Endothelial cell of umbilical vein (primary cell): ENCODE data around the gene FRMD4A. TPM values are rescaled to one million over a fixed set of nuclear protein-coding genes. Genes with fewer than 3 reads are reported as not detected.

Experiments used
- BruUV-seq: library from RNA; stranded (reverse); fragments of 400-500 nt; replicated peaks from 2 replicates; lab custom pipeline; 2021; lab: Mats Ljungman, UMichigan
- CTCF ChIA-PET: fragments of 300-600, 350-600 bp; sonication (Branson Sonifier 250); formaldehyde crosslinking; loops from one replicate; lab custom pipeline; 2021; ENCODE audit warnings: antibody characterized with exemption, inconsistent platforms; lab: Charles Lee
- POLR2A ChIA-PET: fragments of 300-600, 350-600 bp; sonication (Branson Sonifier 250); formaldehyde crosslinking; loops from one replicate; lab custom pipeline; 2021; ENCODE audit warnings: antibody characterized with exemption, inconsistent platforms; lab: Charles Lee
- DNase-seq: peaks from one replicate; pipeline ENCODE4 v3.0.0-alpha.2; 2011; ENCODE audit warnings: low read depth, low spot score
- FAIRE-seq: peaks from 2 replicates; lab custom pipeline; 2011; peaks lifted over from hg19 to GRCh38; lab: Jason Lieb, UNC
- H2AFZ ChIP-seq: 2 replicates; pipeline ENCODE4 v1.6.0; 2012; ENCODE audit warnings: low read depth, low read length, control low read depth, inconsistent platforms
- H3K27ac ChIP-seq: 2 replicates; pipeline ENCODE4 v1.5.1; 2011; ENCODE audit warnings: low read depth, mild to moderate bottlenecking, control low read depth, low read length, moderate library complexity; ENCODE audit not compliant: insufficient read depth
- H3K27me3 ChIP-seq, 2 experiments: 2 replicates each; pipeline versions ENCODE4 v1.6.0 to v1.6.1; 2011; ENCODE audit warnings: low read length in 2 of 2, mixed read lengths in 1 of 2; ENCODE audit not compliant: control insufficient read depth in 2 of 2, insufficient read depth in 2 of 2
- H3K36me3 ChIP-seq, 2 experiments: 2 replicates in 1 of 2; 3 replicates in 1 of 2; pipeline ENCODE4 v1.5.1; 2011; ENCODE audit warnings: low read length in 2 of 2, mild to moderate bottlenecking in 1 of 2, moderate library complexity in 1 of 2; ENCODE audit not compliant: control insufficient read depth in 2 of 2, insufficient read depth in 2 of 2; ENCODE audit errors: extremely low read depth in 1 of 2
- H3K4me1 ChIP-seq: 3 replicates; pipeline ENCODE4 v1.5.1; 2011; ENCODE audit warnings: mild to moderate bottlenecking, low read length; ENCODE audit not compliant: control insufficient read depth, insufficient read depth; ENCODE audit errors: extremely low read depth
- H3K4me2 ChIP-seq: 2 replicates; pipeline ENCODE4 v1.6.1; 2011; ENCODE audit warnings: low read length, control low read depth, mixed read lengths; ENCODE audit not compliant: insufficient read depth
- H3K4me3 ChIP-seq, 3 experiments: fragments of 200-600 bp in 1 of 3; sonication (generic), shearing (Covaris generic) in 1 of 3; replicated peaks in 1 of 3; 2 replicates each; pipeline ENCODE4 v1.5.1; 2011 to 2016; ENCODE audit warnings: control low read depth in 3 of 3, low read length in 3 of 3, mild to moderate bottlenecking in 2 of 3, inconsistent platforms in 1 of 3, low read depth in 1 of 3, moderate library complexity in 1 of 3; ENCODE audit not compliant: insufficient read depth in 1 of 3
- H3K79me2 ChIP-seq: 2 replicates; pipeline ENCODE4 v1.6.0; 2012; ENCODE audit warnings: low read length, inconsistent platforms; ENCODE audit not compliant: control insufficient read depth, insufficient read depth
- H3K9ac ChIP-seq: replicated peaks from 2 replicates; pipeline ENCODE3; 2011; ENCODE audit warnings: low read length, control low read depth; ENCODE audit not compliant: insufficient read depth; ENCODE audit errors: extremely low read depth
- H3K9me1 ChIP-seq: replicated peaks from 3 replicates; pipeline ENCODE4 v1.6.0; 2011; ENCODE audit warnings: mild to moderate bottlenecking, low read length; ENCODE audit not compliant: control insufficient read depth, insufficient read depth; ENCODE audit errors: extremely low read depth
- H3K9me3 ChIP-seq: replicated peaks from 2 replicates; pipeline ENCODE4 v1.5.1; 2012; ENCODE audit warnings: low read length, inconsistent platforms; ENCODE audit not compliant: control insufficient read depth, insufficient read depth
- H4K20me1 ChIP-seq: replicated peaks from 2 replicates; pipeline ENCODE3; 2011; ENCODE audit warnings: mild to moderate bottlenecking, low read length; ENCODE audit not compliant: control insufficient read depth, insufficient read depth; ENCODE audit errors: extremely low read depth
- CTCF ChIP-seq, 2 donors: IDR thresholded peaks; 1 replicate in 1 of 2; 2 replicates in 1 of 2; pipeline ENCODE4 v1.5.1; 2011; ENCODE audit warnings: low read length in 2 of 2, mild to moderate bottlenecking in 2 of 2, moderate library complexity in 2 of 2, control low read depth in 1 of 2, inconsistent platforms in 1 of 2, low read depth in 1 of 2; ENCODE audit not compliant: insufficient read depth in 1 of 2; ENCODE audit errors: extremely low read depth in 1 of 2
- EZH2 ChIP-seq: IDR thresholded peaks from 2 replicates; pipeline ENCODE4 v1.6.1; 2012; ENCODE audit warnings: borderline replicate concordance, low read depth, mild to moderate bottlenecking, moderate library complexity, low read length, inconsistent platforms; ENCODE audit not compliant: severe bottlenecking
- FOS ChIP-seq: IDR thresholded peaks from 2 replicates; pipeline ENCODE4 v1.6.1; 2011; ENCODE audit warnings: mild to moderate bottlenecking, low read length, moderate library complexity, borderline replicate concordance; ENCODE audit not compliant: insufficient read depth
- GATA2 ChIP-seq: IDR thresholded peaks from 2 replicates; pipeline ENCODE4 v1.7.0; 2011; ENCODE audit warnings: low read depth, mild to moderate bottlenecking, moderate library complexity, mixed read lengths, low read length; ENCODE audit not compliant: insufficient read length, insufficient read depth
- JUN ChIP-seq: IDR thresholded peaks from 2 replicates; pipeline ENCODE4 v1.6.1; 2011; ENCODE audit warnings: borderline replicate concordance, low read depth; ENCODE audit not compliant: insufficient read length, insufficient read depth
- MAX ChIP-seq: IDR thresholded peaks from 2 replicates; pipeline ENCODE4 v1.6.1; 2011; ENCODE audit not compliant: insufficient read depth, insufficient read length
- MYC ChIP-seq: IDR thresholded peaks from one replicate; pipeline ENCODE4 v1.6.1; 2011; ENCODE audit warnings: mild to moderate bottlenecking, low read depth, low read length
- POLR2A ChIP-seq: IDR thresholded peaks from 2 replicates; pipeline ENCODE4 v1.6.1; 2012; ENCODE audit warnings: low read depth, mild to moderate bottlenecking, control low read depth, low read length
- POLR2AphosphoS5 ChIP-seq: IDR thresholded peaks from 2 replicates; pipeline ENCODE4 v1.6.1; 2012; ENCODE audit warnings: low read depth, mild to moderate bottlenecking, control low read depth, low read length, moderate library complexity; ENCODE audit not compliant: insufficient read depth
- dilution Hi-C: fragments of 300-500 bp; cut with MboI; formaldehyde crosslinking; loops from one replicate; pipeline ENCODE4 v1.15.0; 2019; ENCODE audit warnings: low sequenced_read_pairs; ENCODE audit not compliant: extremely low pct_ligation_motif_present
- intact Hi-C: fragments of 100-400 bp; cut with micrococcal nuclease; formaldehyde crosslinking; loops from one replicate; pipeline ENCODE4 v1.10.0; 2022
- polyA plus RNA-seq, 4 experiments: library from polyadenylated mRNA; depleted of rRNA in 3 of 4; stranded (reverse) in 3 of 4; unstranded in 1 of 4; fragments of >200 nt; gene quantifications; 2 replicates each; pipeline versions ENCODE4 v1.2.1 to v1.2.3, GENCODE V29; 2011 to 2012; ENCODE audit warnings: missing spikeins in 1 of 4
- total RNA-seq: library from RNA; stranded (reverse); gene quantifications from 2 replicates; pipeline ENCODE4 v1.2.3, GENCODE V29; 2021

FRMD4A gene
- total and polyA plus RNA-seq, 2 donors (not counting 3 experiments of a cell fraction or from before 2014, with no cell fraction given), result 123 to 148 TPM

- Histone ChIP-seq H3K36me3 (no peaks in the 10 kb centered on the region), H3K9ac (peak overlapping the region; percentile 93), H2AFZ (no peak overlapping the region), H3K4me3 (peak overlapping the region; percentile 37 to 78 (median 51)), H3K79me2 (peaks cover 68% of the 10 kb centered on the region), H3K27me3 (no peaks in the 10 kb centered on the region), H3K9me1 (no peaks in the 10 kb centered on the region), H3K4me1 (peaks cover 57% of the 10 kb centered on the region), H3K27ac (peak overlapping the region; percentile 93), H3K4me2 (peak overlapping the region; percentile 93), H4K20me1 (no peaks in the 10 kb centered on the region), H3K9me3 (no peaks in the 10 kb centered on the region)
- no peak for TF ChIP-seq EZH2
- no peak for TF ChIP-seq FOS
- TF ChIP-seq MYC, result no peak
- TF ChIP-seq MAX, result no peak
- TF ChIP-seq POLR2AphosphoS5, result no peak
- TF ChIP-seq JUN, result no peak
- TF ChIP-seq GATA2, result no peak
- no peak for TF ChIP-seq POLR2A
- TF ChIP-seq CTCF (IDR thresholded peaks at IDR 0.05; ENCODE audit: extremely low read depth in 1 of 2, insufficient read depth in 1 of 2, low read depth in 1 of 2, low read length in 2 of 2), result no peak
- FAIRE-seq (no peak), DNase-seq (peak; percentile 43)
- ChIA-PET CTCF (interaction anchor here (2.6 to 2.7 kb wide), 2 partner anchors 105 to 202 kb away, joined by 7 to 13 read pairs; no protein-coding TSS in a partner anchor), POLR2A (interaction anchor here (0.7 to 2.6 kb wide), 2 partner anchors 10 to 99 kb away, joined by 5 to 12 read pairs; no protein-coding TSS in a partner anchor)
- TSS peak; percentile 43 for BruUV-seq
- dilution Hi-C loops, result no loop called here
- intact Hi-C loops, result loop anchor here (5.0 kb wide), 2 partner anchors 85 to 140 kb away; no protein-coding TSS in a partner anchor
Measured at GRCh38 chr10:13892001-13892491, 438.7 kb downstream of the FRMD4A start.
